Measurements from ENCODE around the gene ANTXR1. TPM values are rescaled to one million over a fixed set of nuclear protein-coding genes. Genes with fewer than 3 reads are reported as not detected.

The ANTXR1 gene
- total and polyA plus RNA-seq, 5 donors: 13.8 to 49.4 (median 36.7) TPM

DNA sequence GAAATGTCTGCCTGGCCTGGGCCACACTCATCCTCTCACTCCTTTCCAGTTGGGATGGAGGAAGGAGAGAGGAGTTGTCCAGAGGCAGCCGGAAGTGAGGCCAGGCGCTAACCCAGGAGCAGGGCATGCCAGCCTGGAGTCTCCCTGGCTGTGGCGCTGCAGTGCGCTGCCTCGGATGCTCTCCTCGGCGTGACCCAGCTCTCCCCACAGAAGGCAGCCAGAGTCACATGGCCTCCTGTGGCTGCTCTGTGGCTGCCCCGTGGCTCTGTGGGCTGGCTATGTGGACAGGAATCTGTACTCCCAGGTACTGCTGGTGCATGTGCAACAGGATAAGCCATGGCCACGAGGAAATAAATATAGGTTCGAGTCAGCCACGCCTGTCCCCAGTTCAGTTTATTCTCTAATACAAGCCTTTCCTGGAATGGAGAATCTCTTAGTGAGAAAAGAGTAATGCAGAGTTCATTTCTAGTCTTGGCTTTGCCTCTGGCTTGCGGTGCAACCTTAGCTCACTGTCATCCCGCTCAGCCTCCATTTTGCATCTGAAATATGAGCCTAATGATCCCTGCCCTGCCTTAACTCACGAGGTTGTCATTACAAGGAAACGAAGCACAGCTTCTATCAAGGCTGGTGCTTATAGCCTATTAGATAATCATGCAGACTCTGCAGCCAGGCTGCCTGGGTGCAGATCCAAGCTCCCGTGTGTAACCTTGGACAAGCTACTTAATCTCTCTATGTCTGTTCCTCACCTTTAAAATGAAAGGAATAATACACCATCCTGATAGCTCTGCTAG, 106.3 kb downstream of the ANTXR1 start:
- intact Hi-C loops (cut with DNase I): no loop called here
- WGBS: 85% methylated on average over 16 of the region's 16 CpGs

GRCh38 chr2:69122271-69122670, 109.3 kb downstream of the ANTXR1 start:
- Histone ChIP-seq H3K9me3 (ENCODE audit: control insufficient read depth, low read length) (no peaks in the 10 kb centered on the region), H3K4me3 (ENCODE audit: low read length) (no peak overlapping the region), H3K27me3 (ENCODE audit: control insufficient read depth, insufficient read depth) (no peaks in the 10 kb centered on the region), H3K27ac (ENCODE audit: low read length) (no peak overlapping the region), H3K4me1 (ENCODE audit: control insufficient read depth, insufficient read depth, low read length) (no peaks in the 10 kb centered on the region)
- DNase-seq (no peak), ATAC-seq (no peak)
- 72% methylated on average over 4 of the region's 4 CpGs for WGBS
- intact Hi-C loops (cut with DNase I): no loop called here

More for the DNA sequence above, 106.3 kb downstream of the ANTXR1 start:
- DNase-seq: no peak
- Histone ChIP-seq H3K27ac (ENCODE audit: low read length) (no peak overlapping the region), H3K27me3 (ENCODE audit: control insufficient read depth, insufficient read depth) (no peaks in the 10 kb centered on the region), H3K4me1 (ENCODE audit: control insufficient read depth, insufficient read depth, low read length) (peaks cover 3% of the 10 kb centered on the region), H3K9me3 (ENCODE audit: control insufficient read depth, low read length) (no peaks in the 10 kb centered on the region), H3K4me3 (ENCODE audit: low read length) (no peak overlapping the region)
- no peak for ATAC-seq

GRCh38 chr2:69123182-69123581, 110.2 kb downstream of the ANTXR1 start:
- peak; percentile 72 to 85 for ATAC-seq
- no peak overlapping the region for H3K27ac ChIP-seq (ENCODE audit: low read length)
- WGBS: 70% methylated on average over 5 of the region's 5 CpGs

GRCh38 chr2:69124343-69124742, 111.4 kb downstream of the ANTXR1 start:
- ATAC-seq: no peak
- Histone ChIP-seq H3K27ac (ENCODE audit: low read length) (no peak overlapping the region), H3K9me3 (ENCODE audit: control insufficient read depth, low read length) (no peaks in the 10 kb centered on the region), H3K27me3 (ENCODE audit: control insufficient read depth, insufficient read depth) (no peaks in the 10 kb centered on the region), H3K4me3 (ENCODE audit: low read length) (no peak overlapping the region), H3K4me1 (ENCODE audit: control insufficient read depth, insufficient read depth, low read length) (no peaks in the 10 kb centered on the region)
- DNase-seq: no peak
- 39% methylated on average over 4 of the region's 4 CpGs for WGBS
- intact Hi-C loops (cut with DNase I): no loop called here

More at GRCh38 chr2:69123182-69123581, 110.2 kb downstream of the ANTXR1 start:
- intact Hi-C loops (cut with DNase I): no loop called here
- no peak for DNase-seq
- H3K4me3 ChIP-seq (ENCODE audit: low read length): no peak overlapping the region
- H3K9me3 ChIP-seq (ENCODE audit: control insufficient read depth, low read length): no peaks in the 10 kb centered on the region
- no peaks in the 10 kb centered on the region for H3K27me3 ChIP-seq (ENCODE audit: control insufficient read depth, insufficient read depth)
- H3K4me1 ChIP-seq (ENCODE audit: control insufficient read depth, insufficient read depth, low read length): no peaks in the 10 kb centered on the region

DNA sequence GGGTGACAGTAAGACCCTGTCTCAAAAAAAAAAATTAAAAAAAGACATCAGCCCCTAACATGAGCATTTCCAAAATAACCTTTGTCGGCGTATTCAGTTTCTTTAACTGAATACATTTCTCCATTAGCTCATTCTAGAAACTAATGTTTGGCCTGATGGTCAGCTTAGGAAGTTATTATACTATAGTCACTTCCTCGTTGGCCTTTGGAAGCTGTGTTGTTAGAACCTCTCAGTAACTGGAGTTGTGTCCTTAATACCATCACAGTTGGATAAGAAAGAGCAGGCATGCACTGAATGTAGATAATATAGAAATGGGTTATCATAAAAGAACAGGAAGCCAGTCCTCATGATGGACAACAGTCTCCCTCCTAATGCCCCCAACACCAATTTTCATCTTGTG, 112.8 kb downstream of the ANTXR1 start:
- DNase-seq (no peak), ATAC-seq (no peak)
- H3K4me3 ChIP-seq (ENCODE audit: low read length): no peak overlapping the region
- WGBS: 81% methylated on average over 3 of the region's 3 CpGs
- no peaks in the 10 kb centered on the region for H3K27me3 ChIP-seq (ENCODE audit: control insufficient read depth, insufficient read depth)
- H3K9me3 ChIP-seq (ENCODE audit: control insufficient read depth, low read length): no peaks in the 10 kb centered on the region
- intact Hi-C loops (cut with DNase I): no loop called here
- no peaks in the 10 kb centered on the region for H3K4me1 ChIP-seq (ENCODE audit: control insufficient read depth, insufficient read depth, low read length)
- no peak overlapping the region for H3K27ac ChIP-seq (ENCODE audit: low read length)

- Histone ChIP-seq H3K4me3 (ENCODE audit: low read length) (no peak overlapping the region), H3K4me1 (ENCODE audit: control insufficient read depth, insufficient read depth, low read length) (no peaks in the 10 kb centered on the region), H3K9me3 (ENCODE audit: control insufficient read depth, low read length) (no peaks in the 10 kb centered on the region), H3K27ac (ENCODE audit: low read length) (no peak overlapping the region), H3K27me3 (ENCODE audit: control insufficient read depth, insufficient read depth) (no peaks in the 10 kb centered on the region)
- ATAC-seq (no peak), DNase-seq (no peak)
- intact Hi-C loops (cut with DNase I): no loop called here
These were observed 113.4 kb downstream of the ANTXR1 start for GRCh38 chr2:69126341-69126740.

DNA sequence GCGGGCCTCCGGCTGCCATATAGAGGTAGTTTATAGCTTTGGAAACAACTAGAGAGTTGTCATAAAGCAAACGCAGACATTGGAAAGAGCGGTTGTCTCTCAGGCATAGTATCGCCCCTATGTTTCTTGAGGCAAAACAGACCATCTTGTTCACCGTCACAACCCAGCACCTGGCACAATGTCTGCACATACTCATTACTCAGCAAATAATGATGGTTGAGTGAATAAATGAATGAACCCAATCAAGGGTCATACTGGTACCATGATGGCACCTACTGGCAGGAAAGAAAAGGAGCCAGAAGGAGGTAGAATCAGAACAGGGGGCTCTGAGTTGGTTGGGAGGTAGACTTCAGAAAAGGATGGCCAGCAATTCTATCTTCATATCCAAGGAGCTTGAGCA, 118.5 kb downstream of the ANTXR1 start:
- H3K4me1 ChIP-seq (ENCODE audit: control insufficient read depth, insufficient read depth, low read length): no peaks in the 10 kb centered on the region
- no peaks in the 10 kb centered on the region for H3K27me3 ChIP-seq (ENCODE audit: control insufficient read depth, insufficient read depth)
- no peak overlapping the region for H3K27ac ChIP-seq (ENCODE audit: low read length)
- ATAC-seq (no peak), DNase-seq (no peak)
- intact Hi-C loops (cut with DNase I): no loop called here
- H3K4me3 ChIP-seq (ENCODE audit: low read length): no peak overlapping the region
- WGBS: 98% methylated on average over 6 of the region's 6 CpGs
- H3K9me3 ChIP-seq (ENCODE audit: control insufficient read depth, low read length): no peaks in the 10 kb centered on the region

DNA sequence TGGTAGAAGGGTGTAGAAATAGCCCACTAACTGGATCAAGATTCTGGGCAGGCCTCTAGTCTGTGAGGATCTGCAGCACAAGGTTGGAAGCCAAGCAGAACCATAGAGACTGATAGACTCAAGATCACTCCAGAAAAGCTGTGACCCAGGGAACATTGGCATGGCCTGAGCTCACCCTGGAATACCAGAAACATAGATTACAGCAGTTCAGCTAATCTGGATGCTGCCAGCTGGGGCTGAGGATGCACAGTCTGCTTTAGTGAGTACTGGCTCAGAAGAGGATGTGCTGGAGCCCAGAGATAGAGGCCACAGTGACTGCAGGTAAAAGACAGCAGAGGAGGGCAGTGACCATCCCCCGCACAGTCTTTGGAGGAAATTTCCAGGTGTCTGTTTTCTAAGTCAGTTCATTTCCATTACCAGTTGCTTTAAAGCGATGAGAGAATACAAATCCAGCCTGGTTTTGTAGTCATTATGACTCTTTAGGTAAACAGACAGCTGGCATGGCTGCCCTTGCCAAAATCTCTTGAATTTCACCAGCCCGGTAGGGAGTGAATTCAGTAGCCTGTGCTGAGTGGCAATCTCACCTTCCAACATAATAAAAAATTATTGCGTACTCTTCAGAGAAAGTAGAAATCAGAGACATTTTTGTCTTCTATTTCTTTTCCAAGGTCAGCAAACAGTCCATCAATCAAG, 119.2 kb downstream of the ANTXR1 start:
- H3K27ac ChIP-seq (ENCODE audit: low read length): no peak overlapping the region
- ATAC-seq: no peak

DNA sequence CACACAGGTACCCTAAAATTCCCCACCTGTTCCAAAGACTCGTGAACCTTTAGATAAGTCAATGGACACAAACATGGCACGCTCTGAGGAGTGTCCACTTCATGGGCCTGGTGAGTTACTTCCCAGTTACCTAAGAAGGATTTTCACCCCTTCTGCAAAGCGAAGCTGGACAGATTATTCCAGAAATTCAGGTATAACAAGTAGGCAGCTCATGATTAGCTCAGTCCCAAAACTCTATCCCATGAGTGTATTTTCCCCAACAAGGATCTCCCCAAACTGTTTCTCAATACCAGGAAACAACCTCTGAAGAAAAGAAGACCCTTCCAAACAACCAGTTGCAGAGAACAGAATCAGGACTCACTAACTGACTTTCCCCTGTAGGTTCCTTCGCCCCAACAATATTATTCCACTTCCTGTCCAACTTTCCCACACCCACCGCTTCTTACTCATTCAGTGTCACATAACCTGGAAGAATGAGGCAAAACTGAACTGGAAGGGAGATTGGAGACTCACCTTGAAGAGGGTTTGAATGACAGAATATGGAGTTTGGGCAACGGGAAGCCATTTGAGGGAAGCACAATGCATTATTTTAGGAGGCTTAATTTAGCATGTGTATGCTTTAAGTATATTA, 120.1 kb downstream of the ANTXR1 start:
- Histone ChIP-seq H3K27ac (ENCODE audit: low read length) (no peak overlapping the region), H3K4me1 (ENCODE audit: control insufficient read depth, insufficient read depth, low read length) (no peaks in the 10 kb centered on the region), H3K27me3 (ENCODE audit: control insufficient read depth, insufficient read depth) (no peaks in the 10 kb centered on the region), H3K9me3 (ENCODE audit: control insufficient read depth, low read length) (no peaks in the 10 kb centered on the region), H3K4me3 (ENCODE audit: low read length) (no peak overlapping the region)
- ATAC-seq (no peak), DNase-seq (no peak)
- intact Hi-C loops (cut with DNase I): no loop called here
- 93% methylated on average over 6 of the region's 6 CpGs for WGBS

More for the DNA sequence above, 119.2 kb downstream of the ANTXR1 start:
- Histone ChIP-seq H3K9me3 (ENCODE audit: control insufficient read depth, low read length) (no peaks in the 10 kb centered on the region), H3K4me3 (ENCODE audit: low read length) (no peak overlapping the region), H3K27me3 (ENCODE audit: control insufficient read depth, insufficient read depth) (no peaks in the 10 kb centered on the region), H3K4me1 (ENCODE audit: control insufficient read depth, insufficient read depth, low read length) (no peaks in the 10 kb centered on the region)
- intact Hi-C loops (cut with DNase I): no loop called here
- 96% methylated on average over 4 of the region's 4 CpGs for WGBS
- no peak for DNase-seq

DNA sequence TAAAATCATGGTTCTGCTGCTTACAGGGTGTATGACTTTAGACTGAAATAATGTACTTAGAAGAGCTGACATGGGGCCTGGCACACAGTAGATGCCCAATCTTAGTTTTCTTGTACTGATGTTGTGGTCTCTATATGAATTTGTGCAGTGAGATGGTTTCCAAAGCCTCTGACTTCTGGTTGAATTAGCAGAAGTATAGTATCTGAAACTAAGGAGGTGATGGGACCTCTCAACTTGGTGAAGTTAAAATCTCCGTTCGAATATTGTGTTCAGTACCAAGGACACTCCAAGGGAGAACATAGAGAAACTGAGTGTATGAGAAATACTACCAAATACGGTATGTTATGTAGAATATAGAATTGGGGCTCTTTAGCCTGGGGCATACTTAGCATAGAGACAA, 120.9 kb downstream of the ANTXR1 start:
- H3K4me1 ChIP-seq (ENCODE audit: control insufficient read depth, insufficient read depth, low read length): no peaks in the 10 kb centered on the region
- no peaks in the 10 kb centered on the region for H3K9me3 ChIP-seq (ENCODE audit: control insufficient read depth, low read length)
- 93% methylated on average over 3 of the region's 3 CpGs for WGBS
- H3K4me3 ChIP-seq (ENCODE audit: low read length): no peak overlapping the region
- intact Hi-C loops (cut with DNase I): no loop called here
- H3K27ac ChIP-seq (ENCODE audit: low read length): no peak overlapping the region
- H3K27me3 ChIP-seq (ENCODE audit: control insufficient read depth, insufficient read depth): no peaks in the 10 kb centered on the region
- no peak for DNase-seq
- no peak for ATAC-seq

DNA sequence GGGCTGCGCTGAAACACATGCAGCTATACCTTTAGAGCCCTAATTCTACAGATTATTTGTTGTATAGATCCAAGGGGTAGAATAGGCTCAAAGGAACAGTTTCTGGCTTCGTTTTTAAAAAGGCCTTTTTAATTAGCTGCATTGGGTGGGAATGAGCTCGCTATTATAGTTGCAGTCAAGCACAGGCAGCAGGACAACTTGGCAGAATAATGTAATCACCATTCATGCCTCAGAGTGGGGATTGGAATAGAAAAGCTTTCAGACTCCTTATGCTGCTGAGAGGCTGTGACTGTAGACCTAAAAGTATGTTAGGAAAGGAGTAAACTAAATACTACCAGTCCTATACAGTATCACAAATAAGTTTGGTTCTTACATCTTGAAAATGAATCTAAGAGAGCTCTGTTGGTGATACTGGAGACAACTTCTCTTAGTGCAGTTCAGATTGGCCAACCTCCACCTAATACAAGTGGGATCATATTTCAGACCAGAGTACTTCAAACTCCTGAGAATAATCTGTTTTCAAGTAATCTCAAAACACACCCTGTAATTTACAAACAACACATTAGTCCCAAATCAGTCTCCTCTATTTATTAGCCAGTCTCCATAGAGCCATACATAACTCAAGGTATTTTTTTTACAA, 121.4 kb downstream of the ANTXR1 start:
- DNase-seq (no peak), ATAC-seq (no peak)
- H3K4me1 ChIP-seq (ENCODE audit: control insufficient read depth, insufficient read depth, low read length): no peaks in the 10 kb centered on the region
- intact Hi-C loops (cut with DNase I): no loop called here
- H3K27ac ChIP-seq (ENCODE audit: low read length): no peak overlapping the region
- no peaks in the 10 kb centered on the region for H3K9me3 ChIP-seq (ENCODE audit: control insufficient read depth, low read length)
- H3K4me3 ChIP-seq (ENCODE audit: low read length): no peak overlapping the region
- 69% methylated on average over 3 of the region's 3 CpGs for WGBS
- no peaks in the 10 kb centered on the region for H3K27me3 ChIP-seq (ENCODE audit: control insufficient read depth, insufficient read depth)
